NT2/D1 (cell line): ENCODE data around the gene NIT2.

ENCODE experiments used
- SUZ12 ChIP-seq: IDR thresholded peaks from 2 replicates; pipeline ENCODE4 v1.6.1; 2011; ENCODE audit not compliant: insufficient read length, insufficient read depth; ENCODE audit errors: extremely low read depth
- ZNF274 ChIP-seq: IDR thresholded peaks from 2 replicates; pipeline ENCODE4 v1.6.1; 2011; ENCODE audit warnings: mild to moderate bottlenecking, low read depth, low read length

DNA sequence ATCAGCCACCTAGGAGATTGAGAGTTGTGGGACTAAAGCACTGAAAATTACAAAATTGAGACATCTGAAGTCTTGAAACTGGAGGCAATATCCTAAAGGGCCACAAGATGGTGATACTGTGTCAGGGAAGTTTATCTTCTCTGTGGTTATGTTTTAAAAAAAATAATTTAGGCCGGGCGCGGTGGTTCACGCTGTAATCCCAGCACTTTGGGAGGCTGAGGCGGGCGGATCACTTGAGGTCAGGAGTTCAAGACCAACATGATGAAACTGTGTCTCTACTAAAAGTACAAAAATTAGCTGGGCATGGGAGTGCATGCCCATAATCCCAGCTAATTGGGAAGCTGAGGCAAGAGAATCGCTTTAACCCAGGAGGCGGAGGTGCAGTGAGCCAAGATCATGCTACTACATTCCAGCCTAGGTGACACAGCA is 17.9 kb upstream of the NIT2 start:
- no peak for TF ChIP-seq ZNF274
- no peak for TF ChIP-seq SUZ12
